Loucy (cell line): ENCODE data around the gene G0S2.

Experiments used
- H2AFZ ChIP-seq: fragments of 200-600 bp; sonication (generic); 2 replicates; pipeline ENCODE4 v1.6.0; 2016; ENCODE audit warnings: antibody characterized with exemption, mild to moderate bottlenecking, low read length, moderate library complexity
- H3F3A ChIP-seq: fragments of 200-600 bp; 2 replicates; pipeline ENCODE4 v1.6.0; 2016; ENCODE audit warnings: antibody characterized with exemption, low read depth, mild to moderate bottlenecking
- H3K27me3 ChIP-seq: fragments of 200-600 bp; sonication (generic); 2 replicates; pipeline ENCODE4 v1.6.1; 2014; ENCODE audit warnings: low read length, mild to moderate bottlenecking; ENCODE audit not compliant: insufficient read depth, poor library complexity, severe bottlenecking
- H3K36me3 ChIP-seq: fragments of 200-600 bp; sonication (generic); 2 replicates; pipeline ENCODE4 v1.6.1; 2016; ENCODE audit warnings: low read length; ENCODE audit not compliant: insufficient read depth
- H3K4me1 ChIP-seq: fragments of 200-600 bp; sonication (generic); 2 replicates; pipeline ENCODE4 v1.5.1; 2014; ENCODE audit warnings: low read length, mild to moderate bottlenecking; ENCODE audit not compliant: insufficient read depth, poor library complexity, severe bottlenecking
- H3K4me2 ChIP-seq: fragments of 200-600 bp; sonication (generic); 2 replicates; pipeline ENCODE4 v1.6.0; 2014; ENCODE audit warnings: antibody characterized with exemption, low read length, low read depth, mild to moderate bottlenecking; ENCODE audit not compliant: poor library complexity, severe bottlenecking
- H3K4me3 ChIP-seq: fragments of 200-600 bp; sonication (generic); 2 replicates; pipeline ENCODE4 v1.5.1; 2014; ENCODE audit warnings: low read length, mild to moderate bottlenecking, mixed read lengths; ENCODE audit not compliant: poor library complexity, severe bottlenecking
- H3K79me2 ChIP-seq: fragments of 200-600 bp; sonication (generic); 2 replicates; pipeline ENCODE4 v1.6.1; 2014; ENCODE audit warnings: low read length; ENCODE audit not compliant: insufficient read depth
- H3K9ac ChIP-seq: fragments of 200-600 bp; sonication (generic); 2 replicates; pipeline ENCODE4 v1.6.0; 2014; ENCODE audit warnings: mild to moderate bottlenecking, low read depth, low read length, moderate library complexity; ENCODE audit not compliant: poor library complexity, severe bottlenecking
- H3K9me2 ChIP-seq: fragments of 200-600 bp; sonication (generic); replicated peaks from 2 replicates; pipeline ENCODE4 v1.6.1; 2016; ENCODE audit warnings: low read depth, low read length, mixed read lengths
- H3K9me3 ChIP-seq: fragments of 200-600 bp; sonication (generic); 2 replicates; pipeline ENCODE4 v1.6.1; 2014; ENCODE audit warnings: mild to moderate bottlenecking, antibody characterized with exemption, low read length, low read depth; ENCODE audit not compliant: insufficient read depth
- H4K20me1 ChIP-seq: fragments of 200-600 bp; sonication (generic); 2 replicates; pipeline ENCODE4 v1.6.0; 2014; ENCODE audit warnings: antibody characterized with exemption, low read length, mild to moderate bottlenecking; ENCODE audit not compliant: insufficient read depth, poor library complexity, severe bottlenecking
- EZH2phosphoT487 ChIP-seq: fragments of 200-600 bp; IDR thresholded peaks from 2 replicates; pipeline ENCODE4 v1.6.1; 2018; ENCODE audit warnings: antibody characterized with exemption, mild to moderate bottlenecking, moderate library complexity, borderline replicate concordance
- TF ChIP-seq, protein P1 (sequence below): fragments of 200-600 bp; sonication (generic); conservative IDR thresholded peaks from 2 replicates; pipeline ENCODE4 v1.5.1; 2014; ENCODE audit warnings: mild to moderate bottlenecking, antibody characterized with exemption, low read length

The G0S2 gene

DNA sequence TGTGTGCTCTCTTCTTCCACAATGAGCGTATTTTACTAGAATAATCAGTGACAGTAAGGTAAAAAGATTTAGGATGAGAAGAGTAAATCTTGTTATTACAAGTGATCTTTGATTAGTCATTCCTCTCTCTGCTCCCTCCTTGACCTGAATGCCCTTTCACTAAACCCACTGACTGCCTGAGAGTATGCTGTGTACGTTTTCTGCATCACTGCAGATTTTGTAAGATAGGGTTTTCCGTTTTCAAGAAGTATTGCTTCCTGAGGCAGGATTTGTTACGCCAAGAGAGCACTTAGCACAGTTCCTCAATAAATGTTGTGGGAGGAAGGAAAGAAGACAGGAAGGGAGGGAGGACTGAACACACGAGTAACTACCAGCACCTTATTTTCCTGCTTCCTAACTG is 15.3 kb upstream of the G0S2 start:
- no peaks in the 10 kb centered on the region for H3K9me2 ChIP-seq
- TF ChIP-seq EZH2phosphoT487 = no peak
- TF ChIP-seq, protein P1, sequence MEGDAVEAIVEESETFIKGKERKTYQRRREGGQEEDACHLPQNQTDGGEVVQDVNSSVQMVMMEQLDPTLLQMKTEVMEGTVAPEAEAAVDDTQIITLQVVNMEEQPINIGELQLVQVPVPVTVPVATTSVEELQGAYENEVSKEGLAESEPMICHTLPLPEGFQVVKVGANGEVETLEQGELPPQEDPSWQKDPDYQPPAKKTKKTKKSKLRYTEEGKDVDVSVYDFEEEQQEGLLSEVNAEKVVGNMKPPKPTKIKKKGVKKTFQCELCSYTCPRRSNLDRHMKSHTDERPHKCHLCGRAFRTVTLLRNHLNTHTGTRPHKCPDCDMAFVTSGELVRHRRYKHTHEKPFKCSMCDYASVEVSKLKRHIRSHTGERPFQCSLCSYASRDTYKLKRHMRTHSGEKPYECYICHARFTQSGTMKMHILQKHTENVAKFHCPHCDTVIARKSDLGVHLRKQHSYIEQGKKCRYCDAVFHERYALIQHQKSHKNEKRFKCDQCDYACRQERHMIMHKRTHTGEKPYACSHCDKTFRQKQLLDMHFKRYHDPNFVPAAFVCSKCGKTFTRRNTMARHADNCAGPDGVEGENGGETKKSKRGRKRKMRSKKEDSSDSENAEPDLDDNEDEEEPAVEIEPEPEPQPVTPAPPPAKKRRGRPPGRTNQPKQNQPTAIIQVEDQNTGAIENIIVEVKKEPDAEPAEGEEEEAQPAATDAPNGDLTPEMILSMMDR = no peak
- H3F3A ChIP-seq = no peaks in the 10 kb centered on the region
- H3K27me3 ChIP-seq = peaks cover 5% of the 10 kb centered on the region
- H3K4me2 ChIP-seq = no peak overlapping the region
- H3K4me1 ChIP-seq = peaks cover 7% of the 10 kb centered on the region
- H3K4me3 ChIP-seq = no peak overlapping the region
- no peak overlapping the region for H3K9ac ChIP-seq
- no peaks in the 10 kb centered on the region for H4K20me1 ChIP-seq
- no peaks in the 10 kb centered on the region for H3K9me3 ChIP-seq
- no peaks in the 10 kb centered on the region for H3K36me3 ChIP-seq
- no peaks in the 10 kb centered on the region for H3K79me2 ChIP-seq
- H2AFZ ChIP-seq = no peak overlapping the region

DNA sequence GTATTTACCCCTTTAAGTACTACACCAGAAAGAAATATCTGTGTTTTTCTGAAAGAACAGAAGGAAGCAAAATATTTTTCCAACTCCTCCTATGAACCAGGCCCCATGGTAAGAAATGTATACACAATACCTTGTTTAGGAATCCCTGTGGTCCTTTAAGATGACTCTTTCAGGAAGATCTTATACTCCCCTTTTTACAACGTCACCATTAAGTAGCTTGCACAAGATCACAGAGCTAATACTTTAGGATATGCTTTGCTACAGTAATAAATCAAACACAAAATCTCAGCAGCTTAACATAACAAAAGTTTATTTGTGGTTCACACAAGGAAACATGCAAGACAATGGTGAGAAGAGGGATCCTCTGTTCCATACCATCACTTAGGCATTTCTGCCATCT is 14.1 kb upstream of the G0S2 start:
- Histone ChIP-seq H3K4me3 (no peak overlapping the region), H2AFZ (no peak overlapping the region), H3F3A (no peaks in the 10 kb centered on the region), H3K4me1 (peaks cover 7% of the 10 kb centered on the region), H3K4me2 (no peak overlapping the region), H4K20me1 (no peaks in the 10 kb centered on the region), H3K9me3 (no peaks in the 10 kb centered on the region), H3K27me3 (peaks cover 5% of the 10 kb centered on the region), H3K9me2 (no peaks in the 10 kb centered on the region), H3K79me2 (no peaks in the 10 kb centered on the region), H3K36me3 (no peaks in the 10 kb centered on the region), H3K9ac (no peak overlapping the region)
- TF ChIP-seq, protein P1 = no peak
- no peak for TF ChIP-seq EZH2phosphoT487

DNA sequence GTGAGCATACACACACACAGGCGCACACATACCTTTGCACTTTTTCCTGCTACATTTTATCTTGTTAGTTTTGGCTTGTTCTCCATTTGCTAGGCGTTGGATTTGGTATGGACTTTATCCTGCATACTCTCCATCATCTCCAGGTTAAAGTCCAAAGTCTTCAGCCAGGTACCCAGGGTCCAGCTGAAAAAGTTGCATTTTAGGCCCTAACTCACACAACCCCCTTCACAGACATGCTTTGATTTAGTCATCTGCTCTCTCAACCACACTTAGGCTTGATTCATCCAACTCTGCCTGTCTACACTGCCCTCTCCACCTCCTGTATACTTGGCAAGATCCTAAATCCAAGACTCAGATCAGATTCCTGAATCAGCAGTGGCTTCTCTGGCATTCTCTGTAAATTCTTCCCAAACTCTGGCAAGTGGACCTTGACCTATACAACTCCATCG is 12.3 kb upstream of the G0S2 start:
- H3K4me1 ChIP-seq = peaks cover 7% of the 10 kb centered on the region
- no peak overlapping the region for H3K4me3 ChIP-seq
- H3K9me3 ChIP-seq = no peaks in the 10 kb centered on the region
- no peak overlapping the region for H3K9ac ChIP-seq
- no peak for TF ChIP-seq EZH2phosphoT487
- TF ChIP-seq, protein P1 = no peak
- H3K79me2 ChIP-seq = no peaks in the 10 kb centered on the region
- no peak overlapping the region for H3K4me2 ChIP-seq
- H3K36me3 ChIP-seq = no peaks in the 10 kb centered on the region
- H3K9me2 ChIP-seq = no peaks in the 10 kb centered on the region
- no peak overlapping the region for H2AFZ ChIP-seq
- no peaks in the 10 kb centered on the region for H4K20me1 ChIP-seq
- H3K27me3 ChIP-seq = peaks cover under 1% of the 10 kb centered on the region
- no peaks in the 10 kb centered on the region for H3F3A ChIP-seq
